Measurements from ENCODE around the gene AK5. TPM values are rescaled to one million over a fixed set of nuclear protein-coding genes. Genes with fewer than 3 reads are reported as not detected.

The AK5 gene
- total RNA-seq, 2 donors from 2014 or later: 3.1 to 20.8 TPM

GRCh38 chr1:77539519-77540142 lies 257.8 kb downstream of the AK5 start:
- no peak for TF ChIP-seq POLR2A (IDR thresholded peaks at IDR 0.05)
- no peak for TF ChIP-seq POLR2AphosphoS5 (IDR thresholded peaks at IDR 0.05)
- TF ChIP-seq CTCF (IDR thresholded peaks at IDR 0.05): no peak
- intact Hi-C loops (cut with DNase I): loop anchor here (10.0 kb wide), 1 partner anchor 145 kb away; the partner anchor contains the start of gene ZZZ3
- H3K36me3 ChIP-seq: no peaks in the 10 kb centered on the region

GRCh38 chr1:77540501-77541161 lies 258.8 kb downstream of the AK5 start:
- 92% methylated on average over 6 of the region's 6 CpGs for WGBS
- DNase-seq (ENCODE audit: low spot score): no peak
- H3K4me1 ChIP-seq (replicated peaks): no peaks in the 10 kb centered on the region
- H3K4me3 ChIP-seq: no peak overlapping the region
- no peaks in the 10 kb centered on the region for H3K9me3 ChIP-seq
- H3K27ac ChIP-seq: no peak overlapping the region
- no peak for TF ChIP-seq POLR2A (IDR thresholded peaks at IDR 0.05)
- no peaks in the 10 kb centered on the region for H3K27me3 ChIP-seq (replicated peaks; ENCODE audit: insufficient read depth)
- intact Hi-C loops (cut with DNase I): no loop called here
- no peaks in the 10 kb centered on the region for H3K36me3 ChIP-seq

More at GRCh38 chr1:77539519-77540142, 257.8 kb downstream of the AK5 start:
- H3K27ac ChIP-seq: no peak overlapping the region
- H3K4me3 ChIP-seq: no peak overlapping the region
- H3K4me1 ChIP-seq (replicated peaks): no peaks in the 10 kb centered on the region
- 73% methylated on average over 4 of the region's 4 CpGs for WGBS
- no peak for DNase-seq (ENCODE audit: low spot score)
- no peaks in the 10 kb centered on the region for H3K27me3 ChIP-seq (replicated peaks; ENCODE audit: insufficient read depth)
- H3K9me3 ChIP-seq: no peaks in the 10 kb centered on the region

GRCh38 chr1:77541162-77541545 lies 259.3 kb downstream of the AK5 start:
- no peak overlapping the region for H3K4me3 ChIP-seq
- H3K27me3 ChIP-seq (replicated peaks; ENCODE audit: insufficient read depth): no peaks in the 10 kb centered on the region
- H3K9me3 ChIP-seq: no peaks in the 10 kb centered on the region
- TF ChIP-seq POLR2AphosphoS5 (IDR thresholded peaks at IDR 0.05) (no peak), CTCF (IDR thresholded peaks at IDR 0.05) (no peak), POLR2A (IDR thresholded peaks at IDR 0.05) (no peak)
- no peaks in the 10 kb centered on the region for H3K36me3 ChIP-seq
- H3K27ac ChIP-seq: no peak overlapping the region
- intact Hi-C loops (cut with DNase I): no loop called here
- WGBS: 97% methylated on average over 5 of the region's 5 CpGs
- no peak for DNase-seq (ENCODE audit: low spot score)
- no peaks in the 10 kb centered on the region for H3K4me1 ChIP-seq (replicated peaks)

- WGBS: 63% methylated on average over 3 of the region's 3 CpGs
Measured at GRCh38 chr1:77542813-77543420, 261.1 kb downstream of the AK5 start.

More at GRCh38 chr1:77542813-77543420, 261.1 kb downstream of the AK5 start:
- no peaks in the 10 kb centered on the region for H3K9me3 ChIP-seq
- no peak for TF ChIP-seq POLR2AphosphoS5 (IDR thresholded peaks at IDR 0.05)
- TF ChIP-seq POLR2A (IDR thresholded peaks at IDR 0.05): no peak
- TF ChIP-seq CTCF (IDR thresholded peaks at IDR 0.05): no peak
- intact Hi-C loops (cut with DNase I): no loop called here
- H3K36me3 ChIP-seq: no peaks in the 10 kb centered on the region
- no peak overlapping the region for H3K27ac ChIP-seq
- no peaks in the 10 kb centered on the region for H3K4me1 ChIP-seq (replicated peaks)
- DNase-seq (ENCODE audit: low spot score): no peak
- no peak overlapping the region for H3K4me3 ChIP-seq
- no peaks in the 10 kb centered on the region for H3K27me3 ChIP-seq (replicated peaks; ENCODE audit: insufficient read depth)

Measured in prostate gland (tissue), 2 donors.